Measurements from ENCODE around the gene MED20.

MED20 gene

DNA sequence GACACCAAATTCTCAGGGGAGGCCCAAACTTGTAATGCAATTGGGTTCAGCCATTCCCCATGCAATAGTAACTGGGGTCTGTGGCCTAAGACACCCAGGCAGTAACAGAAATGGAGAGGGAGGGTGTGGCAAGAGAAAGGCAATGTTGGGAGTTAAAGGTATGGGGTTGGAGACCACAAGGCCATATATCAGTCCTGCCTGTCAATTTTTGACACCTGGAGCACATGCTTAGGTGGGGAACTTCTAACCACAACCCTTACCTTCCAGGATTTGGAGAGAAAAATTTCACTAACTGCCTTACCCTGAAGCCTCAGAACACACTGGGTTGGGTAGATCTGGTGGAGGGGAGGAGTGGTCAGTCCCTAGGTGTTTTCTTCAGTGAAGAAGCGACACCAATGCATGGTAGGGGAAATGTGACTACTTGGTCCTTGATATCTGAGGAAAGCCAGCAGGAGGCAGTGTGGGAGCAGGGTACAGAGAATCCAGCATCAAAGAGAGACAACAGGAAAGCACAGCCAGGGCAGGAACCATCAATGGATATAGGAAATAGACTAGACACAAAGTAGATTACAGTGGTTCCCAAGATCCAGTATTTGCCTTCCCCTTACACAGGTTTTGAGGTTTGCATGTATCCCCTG lies 18.9 kb downstream of the MED20 start:
- DNase-seq: peak; percentile 36

DNA sequence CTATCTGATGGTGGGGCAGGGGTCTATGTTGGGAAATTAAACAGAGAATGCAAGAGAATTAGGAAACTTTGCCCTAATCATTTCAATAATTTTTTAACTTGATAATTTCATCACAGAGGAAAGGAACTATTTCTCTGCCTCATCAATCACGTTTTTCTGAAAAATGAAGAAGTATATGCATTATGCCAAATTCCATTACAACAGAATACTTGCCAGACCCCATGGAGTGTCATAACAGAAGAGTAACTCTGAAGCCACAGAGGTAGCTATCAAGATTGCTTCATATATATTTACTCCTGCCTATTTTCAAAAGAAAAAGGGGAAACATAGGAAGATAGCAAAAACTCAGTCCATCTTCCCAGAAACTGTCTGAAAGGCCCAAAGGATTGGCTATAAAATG lies 20.1 kb downstream of the MED20 start:
- DNase-seq: no peak

DNA sequence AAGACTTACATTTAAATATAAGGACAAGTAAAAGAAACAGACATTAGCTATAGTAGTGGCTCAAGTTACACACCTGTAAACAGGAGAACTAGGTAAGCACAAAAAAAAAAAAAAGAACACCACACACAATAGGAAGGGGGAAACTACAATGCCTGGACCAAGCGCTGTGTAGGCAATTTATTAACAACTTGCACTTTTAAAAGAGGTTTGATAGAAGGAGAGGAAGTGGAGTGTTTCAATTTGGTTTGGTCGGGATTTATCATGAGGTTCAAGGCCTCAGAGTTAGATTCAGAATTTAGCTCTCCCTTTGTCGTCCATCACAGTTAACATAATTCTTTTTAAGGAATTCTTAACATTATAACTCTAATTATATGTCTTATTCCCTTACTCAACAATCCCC lies 24.7 kb downstream of the MED20 start:
- no peak for DNase-seq

- DNase-seq: peak; percentile 82
These were observed 25.4 kb downstream of the MED20 start, which contains the start of gene USP49 for GRCh38 chr6:41895300-41896233. Gene USP49 (minus strand): TSS chr6:41895375. CDS start chr6:41806983, 88,392 bp downstream.

DNA sequence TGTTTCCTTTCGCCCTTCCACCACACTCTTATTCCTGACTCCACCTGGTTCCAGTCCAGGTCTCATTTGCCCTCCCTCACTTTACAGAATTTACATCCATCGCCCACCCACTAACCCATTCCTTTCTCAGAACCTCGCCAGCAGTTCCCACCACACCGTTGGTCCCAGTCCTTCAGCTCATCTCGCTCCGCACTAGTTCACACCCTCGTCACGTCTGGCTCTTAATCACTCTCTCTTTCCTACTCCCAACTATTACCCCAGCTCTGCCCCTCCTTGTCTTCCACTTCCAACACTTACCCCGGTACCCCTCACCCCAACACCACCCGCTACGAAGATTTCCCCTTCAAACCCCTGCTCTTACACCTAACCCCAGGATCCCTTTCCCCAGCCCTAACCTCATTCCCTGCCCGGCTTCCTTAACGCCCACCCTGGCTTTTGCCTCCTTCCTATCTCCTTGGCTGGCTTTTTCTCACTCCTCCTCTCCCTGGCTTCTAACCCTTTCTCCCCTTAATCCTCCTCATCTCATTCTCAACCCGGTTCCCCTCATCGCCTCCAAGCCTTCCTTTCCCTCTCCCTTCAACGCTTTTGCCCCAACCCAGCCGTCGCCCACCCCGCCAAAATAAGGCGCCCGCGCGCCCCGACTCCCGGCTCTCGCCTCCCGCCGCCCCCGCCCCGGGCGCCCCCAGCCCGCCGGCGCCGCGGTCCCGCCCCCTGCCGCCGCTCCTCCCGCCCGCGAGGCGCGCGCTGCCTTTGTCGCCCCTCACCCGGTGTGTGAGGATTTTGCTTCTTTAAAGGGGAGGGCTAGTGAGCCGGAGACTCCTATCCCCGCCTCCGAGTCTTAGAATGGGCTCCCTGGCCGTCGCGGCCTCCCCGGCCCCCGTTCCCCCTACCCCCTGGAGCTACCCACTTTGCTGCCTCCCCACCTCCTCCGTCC lies 26.3 kb downstream of the MED20 start:
- DNase-seq: no peak

- DNase-seq: no peak
These were observed 27.9 kb downstream of the MED20 start for GRCh38 chr6:41892921-41893564.

DNA sequence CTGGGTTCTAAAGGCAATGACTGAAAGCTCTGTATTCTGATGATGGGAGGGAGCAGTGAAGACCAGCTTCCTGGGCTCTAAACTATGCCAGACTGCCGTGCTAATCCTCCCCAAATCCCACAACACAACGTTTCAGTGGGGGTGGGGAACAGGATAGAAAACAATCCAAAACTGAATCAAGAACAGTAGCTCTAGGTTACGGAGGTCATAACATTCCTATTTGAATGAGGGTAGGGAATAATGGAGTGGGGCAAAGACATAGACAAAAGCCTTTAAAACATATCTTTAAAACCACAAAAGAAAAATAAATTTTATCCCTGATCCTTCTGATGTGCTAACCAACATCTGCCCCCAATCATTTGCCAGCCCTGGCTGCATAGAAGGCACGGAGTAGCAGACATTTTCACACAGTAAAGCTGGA lies 33.6 kb downstream of the MED20 start:
- DNase-seq: peak; percentile 49

DNA sequence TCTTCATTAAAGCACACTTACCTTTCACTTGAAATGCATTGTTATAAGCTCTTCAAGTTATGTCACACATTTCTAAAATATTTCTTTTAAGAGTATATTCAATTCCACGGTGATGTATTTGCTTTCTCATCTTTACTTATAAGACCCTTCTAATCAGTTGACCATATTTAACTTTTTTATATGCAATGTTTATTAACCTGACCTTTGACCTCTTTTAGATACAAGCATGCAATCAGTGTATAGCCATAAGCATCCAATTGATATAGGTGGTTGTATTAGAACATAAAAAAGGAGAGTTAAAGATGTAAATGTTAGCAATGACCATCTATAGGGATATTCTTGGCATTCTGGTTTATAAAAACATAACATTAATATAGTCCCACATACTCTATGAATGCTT lies 35.0 kb downstream of the MED20 start:
- DNase-seq: no peak

GRCh38 chr6:41884957-41885356 lies 36.0 kb downstream of the MED20 start:
- no peak for DNase-seq

DNA sequence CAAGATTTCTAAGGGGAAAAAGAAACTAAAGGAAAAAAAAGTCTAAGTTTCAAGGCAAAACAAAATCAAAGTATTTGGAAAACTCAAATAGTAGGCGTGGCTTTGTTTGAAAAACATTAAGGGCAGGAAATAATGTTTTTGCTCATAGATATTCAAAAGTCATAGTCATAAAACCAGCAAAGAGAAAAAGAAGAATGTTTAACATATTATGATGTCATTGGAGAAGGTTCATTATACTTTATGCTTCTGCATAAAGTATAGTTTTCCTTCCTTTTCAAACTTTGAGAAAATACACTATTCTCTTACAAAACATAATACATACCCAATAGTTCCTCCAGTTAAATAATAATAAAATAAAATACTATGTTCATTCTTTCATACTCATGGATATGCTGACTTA lies 39.4 kb downstream of the MED20 start:
- no peak for DNase-seq

- DNase-seq: peak; percentile 42
These were observed 42.0 kb downstream of the MED20 start for GRCh38 chr6:41878961-41879405.

DNA sequence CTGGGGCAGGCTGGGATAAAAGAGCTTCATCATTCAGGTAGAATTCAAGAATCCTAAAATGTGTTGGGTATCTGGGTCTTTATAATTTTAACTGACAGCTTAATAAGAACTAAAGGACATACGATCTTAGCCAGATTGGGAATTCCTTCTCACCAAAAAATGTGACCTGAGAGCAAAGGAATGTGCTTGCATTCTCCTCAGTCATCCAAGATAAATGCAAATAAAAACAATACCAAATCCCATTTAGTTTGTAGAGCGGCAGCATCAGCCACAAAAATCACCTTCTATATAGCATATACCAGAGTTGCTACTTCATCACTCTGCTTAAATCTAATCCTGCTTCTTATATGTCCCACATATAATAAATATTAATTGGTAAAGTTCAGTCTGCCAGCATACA lies 42.7 kb downstream of the MED20 start:
- peak; percentile 66 for DNase-seq

GRCh38 chr6:41877051-41877680 lies 43.8 kb downstream of the MED20 start:
- no peak for DNase-seq

GRCh38 chr6:41874741-41875140 lies 46.2 kb downstream of the MED20 start:
- no peak for DNase-seq

- no peak for DNase-seq
These were observed 48.8 kb downstream of the MED20 start for GRCh38 chr6:41872147-41872546.

DNA sequence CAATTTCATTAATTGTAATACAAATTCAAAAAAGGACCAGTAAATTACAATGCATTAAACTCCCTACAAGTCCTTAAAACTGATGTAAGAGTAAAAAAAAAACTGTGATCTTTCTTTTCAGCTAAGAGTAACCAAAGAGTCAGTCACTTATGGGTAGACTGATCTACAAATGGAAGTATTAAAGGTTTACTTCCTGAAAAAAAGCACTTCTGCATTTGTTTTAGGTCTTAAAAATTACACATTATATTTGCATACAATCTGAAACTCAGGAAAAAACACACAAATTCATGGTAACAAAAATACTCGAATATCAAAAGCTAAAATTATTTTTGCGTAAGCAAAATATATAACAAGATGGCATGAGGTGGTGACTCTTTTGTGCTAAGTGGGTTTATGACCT lies 49.2 kb downstream of the MED20 start:
- DNase-seq: no peak

- DNase-seq: no peak
These were observed 61.6 kb downstream of the MED20 start for GRCh38 chr6:41859356-41859755.

- DNase-seq: no peak
These were observed 62.2 kb downstream of the MED20 start for GRCh38 chr6:41858703-41859102.
